AG09309 (cell line): Measurements from ENCODE around the gene TTC27.

ENCODE experiments used
- DNase-seq: peaks from one replicate; pipeline ENCODE4 v3.0.0-alpha.2; 2010; ENCODE audit warnings: low read depth
- H3K4me3 ChIP-seq: 2 replicates; pipeline ENCODE4 v1.5.1; 2011; ENCODE audit warnings: mild to moderate bottlenecking, low read depth, low read length, moderate library complexity; ENCODE audit not compliant: control insufficient read depth
- TF ChIP-seq, protein P1 (sequence below): IDR thresholded peaks from 2 replicates; pipeline ENCODE4 v1.5.1; 2011; ENCODE audit warnings: mild to moderate bottlenecking, low read depth, low read length, inconsistent platforms; ENCODE audit not compliant: insufficient read depth, control insufficient read depth; ENCODE audit errors: missing control alignments

TTC27 gene

DNA sequence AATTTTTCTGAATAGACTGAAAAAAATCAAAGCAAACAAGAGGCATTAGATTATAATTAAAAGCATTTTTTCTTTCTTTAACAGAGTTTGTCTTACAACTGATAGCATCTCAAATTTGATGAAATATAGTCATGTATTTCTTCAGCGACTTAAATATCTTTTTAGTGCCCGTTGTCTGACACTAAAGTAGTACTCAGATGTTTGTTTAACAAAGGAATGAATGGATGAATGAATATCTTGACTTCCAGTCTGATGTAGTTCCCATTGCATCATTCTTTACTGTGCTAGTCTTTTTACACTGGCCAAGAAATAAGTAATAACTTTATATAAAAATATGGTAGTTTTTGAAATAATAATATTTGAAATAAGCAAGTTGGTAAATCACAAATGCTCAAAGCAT, 111.1 kb downstream of the TTC27 start:
- H3K4me3 ChIP-seq, result no peak overlapping the region
- TF ChIP-seq, protein P1, sequence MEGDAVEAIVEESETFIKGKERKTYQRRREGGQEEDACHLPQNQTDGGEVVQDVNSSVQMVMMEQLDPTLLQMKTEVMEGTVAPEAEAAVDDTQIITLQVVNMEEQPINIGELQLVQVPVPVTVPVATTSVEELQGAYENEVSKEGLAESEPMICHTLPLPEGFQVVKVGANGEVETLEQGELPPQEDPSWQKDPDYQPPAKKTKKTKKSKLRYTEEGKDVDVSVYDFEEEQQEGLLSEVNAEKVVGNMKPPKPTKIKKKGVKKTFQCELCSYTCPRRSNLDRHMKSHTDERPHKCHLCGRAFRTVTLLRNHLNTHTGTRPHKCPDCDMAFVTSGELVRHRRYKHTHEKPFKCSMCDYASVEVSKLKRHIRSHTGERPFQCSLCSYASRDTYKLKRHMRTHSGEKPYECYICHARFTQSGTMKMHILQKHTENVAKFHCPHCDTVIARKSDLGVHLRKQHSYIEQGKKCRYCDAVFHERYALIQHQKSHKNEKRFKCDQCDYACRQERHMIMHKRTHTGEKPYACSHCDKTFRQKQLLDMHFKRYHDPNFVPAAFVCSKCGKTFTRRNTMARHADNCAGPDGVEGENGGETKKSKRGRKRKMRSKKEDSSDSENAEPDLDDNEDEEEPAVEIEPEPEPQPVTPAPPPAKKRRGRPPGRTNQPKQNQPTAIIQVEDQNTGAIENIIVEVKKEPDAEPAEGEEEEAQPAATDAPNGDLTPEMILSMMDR, result no peak
- no peak for DNase-seq

DNA sequence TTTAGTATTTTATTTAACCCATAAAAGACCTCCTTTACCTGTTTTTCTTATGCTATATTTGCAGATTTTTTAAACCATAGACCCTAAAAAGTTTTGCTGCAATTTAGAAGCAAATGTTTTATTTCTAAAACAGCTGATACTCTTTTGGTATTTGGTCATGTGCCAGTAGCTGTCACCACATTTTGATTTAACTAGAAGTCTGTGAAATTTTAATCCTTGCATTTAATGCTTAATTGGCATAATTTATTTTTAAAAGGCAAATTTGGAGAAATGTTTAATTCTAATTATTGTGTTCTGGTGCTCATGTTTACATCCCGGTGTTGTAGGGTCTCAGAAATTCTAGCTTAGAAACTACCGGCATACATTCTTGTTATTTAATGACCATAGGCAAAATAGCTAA, 111.8 kb downstream of the TTC27 start:
- DNase-seq, result no peak
- no peak overlapping the region for H3K4me3 ChIP-seq
- TF ChIP-seq, protein P1, result no peak

DNA sequence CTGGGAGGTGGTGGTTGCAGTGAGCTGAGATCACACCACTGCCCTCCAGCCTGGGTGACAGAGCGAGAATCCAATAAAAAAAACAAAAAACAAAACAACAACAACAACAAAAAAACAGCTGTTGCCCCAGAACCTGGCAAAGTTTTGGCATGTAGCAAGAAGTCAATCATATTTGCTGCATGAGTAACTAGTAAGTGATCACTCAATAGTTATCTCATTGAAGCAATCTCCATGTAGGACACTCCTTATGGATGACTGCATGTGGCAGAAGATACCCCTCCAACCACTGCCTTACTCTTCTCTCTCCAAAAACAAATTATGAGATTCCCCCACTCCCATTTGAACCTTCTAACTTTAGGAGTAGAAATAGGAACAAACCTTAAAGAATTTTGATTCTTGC, 113.7 kb downstream of the TTC27 start:
- no peak overlapping the region for H3K4me3 ChIP-seq
- DNase-seq, result no peak
- TF ChIP-seq, protein P1, result no peak

DNA sequence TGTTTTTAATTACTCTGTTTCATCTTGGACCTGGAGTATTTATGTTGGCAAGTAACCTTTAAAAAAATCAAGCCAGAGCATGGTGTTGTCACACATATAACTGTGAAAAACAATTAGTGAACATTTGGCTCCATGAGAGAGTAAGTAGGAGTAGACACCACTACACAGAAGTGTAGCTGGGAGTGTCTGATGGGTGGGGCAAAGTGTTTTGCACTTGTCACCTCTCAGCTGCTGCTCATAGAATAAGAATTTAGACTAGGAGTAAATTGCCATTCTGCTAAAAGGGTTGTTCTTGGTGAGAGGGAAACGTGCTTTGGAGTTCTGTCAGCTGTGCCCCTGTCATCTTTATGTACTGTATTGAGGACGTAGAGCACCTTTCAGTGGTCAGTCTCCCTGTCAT, 114.5 kb downstream of the TTC27 start:
- no peak for DNase-seq
- H3K4me3 ChIP-seq, result no peak overlapping the region
- TF ChIP-seq, protein P1, result no peak

DNA sequence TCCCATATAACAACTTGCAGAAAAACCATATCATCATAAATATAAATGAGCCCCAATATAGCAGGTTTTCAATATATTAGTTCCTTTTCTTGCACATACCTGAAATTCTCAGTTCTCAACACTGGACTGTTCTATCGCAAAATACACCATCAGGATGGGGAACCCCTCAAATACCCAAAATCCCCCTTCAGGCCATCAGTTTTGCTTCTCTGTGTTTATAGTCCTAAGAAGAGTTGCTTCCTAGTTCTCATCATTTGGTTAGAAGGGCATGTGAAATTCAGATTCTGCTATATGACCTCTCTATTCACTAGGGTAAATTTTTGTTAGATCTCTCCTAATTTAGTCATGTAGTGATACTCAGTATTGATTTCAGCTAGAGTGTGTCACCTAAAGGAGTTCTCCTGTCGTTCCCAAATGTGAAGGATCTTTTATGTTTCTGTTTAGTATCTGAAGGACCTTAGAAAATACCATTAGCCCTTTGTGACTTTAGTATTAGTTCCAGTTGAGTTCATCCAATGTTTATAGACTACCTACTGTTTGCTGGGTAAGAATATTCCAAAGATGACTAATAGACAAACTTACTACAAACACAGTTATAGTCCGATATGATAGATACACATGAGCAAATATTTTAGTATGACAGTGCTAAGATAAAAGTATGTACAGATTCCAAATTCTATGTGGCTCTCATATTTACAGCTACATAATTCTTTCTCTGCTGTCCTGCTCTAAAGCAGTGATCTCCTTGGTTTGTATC, 115.8 kb downstream of the TTC27 start:
- no peak for DNase-seq
- TF ChIP-seq, protein P1, result no peak
- H3K4me3 ChIP-seq, result no peak overlapping the region

DNA sequence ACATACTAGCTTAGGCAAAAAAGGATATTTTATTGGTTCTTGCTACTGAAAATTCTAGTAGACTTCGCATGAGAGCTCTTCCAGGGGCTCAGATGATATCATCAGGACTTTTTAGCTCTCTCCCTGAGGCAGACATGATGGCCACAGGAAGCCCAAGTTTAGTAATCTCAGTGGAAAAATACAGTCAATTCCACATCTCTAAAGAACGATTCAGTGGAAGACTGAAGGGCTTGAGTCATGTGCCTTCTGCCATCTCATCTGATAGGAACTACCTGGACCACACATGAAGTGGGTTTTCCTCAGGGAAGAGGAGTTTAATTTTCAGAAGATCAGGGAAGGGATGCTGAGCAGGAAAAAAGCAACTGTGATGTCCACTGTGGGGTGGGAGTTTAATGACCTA, 117.3 kb downstream of the TTC27 start:
- no peak for DNase-seq
- TF ChIP-seq, protein P1, result no peak
- H3K4me3 ChIP-seq, result no peak overlapping the region
